GM12874 (cell line): ENCODE results near the gene CENPP.

Source experiments
- CTCF ChIP-seq: IDR thresholded peaks from 2 replicates; pipeline ENCODE4 v1.5.1; 2011; ENCODE audit warnings: low read depth, mild to moderate bottlenecking, control low read depth, low read length, moderate library complexity; ENCODE audit not compliant: insufficient read depth

The CENPP gene

DNA sequence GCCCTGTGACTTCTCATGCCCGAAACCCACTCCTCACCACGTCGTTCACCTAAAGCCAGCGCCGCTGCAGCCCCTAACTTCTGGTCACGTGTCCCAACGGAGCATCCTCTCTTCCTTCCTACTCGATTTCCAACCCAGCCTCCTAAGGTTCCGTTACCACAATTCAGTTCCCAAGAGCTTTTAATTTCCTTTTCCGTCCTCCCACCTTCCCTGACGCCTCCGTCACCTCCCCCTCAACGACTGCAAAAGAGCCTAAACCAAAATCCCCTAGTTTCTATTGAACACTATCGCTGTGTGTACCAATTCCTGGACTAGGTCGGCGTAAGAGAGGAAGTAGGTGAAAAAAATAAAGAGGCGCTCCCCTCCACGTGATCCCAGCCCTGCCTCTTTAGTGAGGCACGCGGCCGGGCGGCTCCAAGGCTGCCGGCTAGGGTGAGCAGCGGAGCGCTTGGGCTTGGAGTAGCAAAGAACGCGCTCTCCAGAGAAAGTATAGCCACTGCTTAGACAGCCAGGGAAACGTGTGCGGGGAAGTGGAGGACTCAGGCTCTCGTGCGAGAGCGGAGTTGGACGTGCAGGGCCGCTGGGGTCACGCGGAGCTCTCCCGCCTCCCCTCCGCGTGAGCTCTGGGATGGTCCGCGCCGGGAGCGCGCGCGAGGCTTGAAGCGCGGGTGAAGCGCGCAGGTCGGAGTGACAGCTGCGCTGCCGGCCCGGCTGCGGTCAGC, at the start of gene CENPP, which contains the start of gene NOL8:
TSS of gene CENPP (plus strand) at position 685 of the 722 bp plus-strand sequence.
TSS of gene NOL8 (minus strand) at position 82 of the 722 bp plus-strand sequence. CDS start 1,189 bp downstream, outside the sequence.
- no peak for TF ChIP-seq CTCF

GRCh38 chr9:92276331-92277032, 49.3 kb upstream of the CENPP start:
- TF ChIP-seq CTCF = no peak

DNA sequence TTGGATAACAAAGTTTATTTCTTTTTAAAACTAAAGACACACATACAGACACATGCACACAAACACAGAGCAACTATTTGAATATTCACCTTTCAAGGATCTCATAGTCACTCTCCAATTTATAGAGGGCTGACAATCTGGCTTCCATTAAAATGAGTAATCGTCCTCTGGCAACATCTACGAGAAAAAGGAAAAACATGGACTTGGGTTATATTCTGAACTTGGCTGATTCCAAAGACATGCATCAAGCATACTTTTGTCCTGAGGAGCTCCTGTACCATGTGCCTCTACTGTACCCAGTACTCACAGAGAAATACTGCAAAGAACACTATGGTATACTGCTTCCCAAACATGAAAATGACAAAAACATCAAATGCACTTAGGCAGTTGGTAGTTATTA, 47.6 kb upstream of the CENPP start:
- TF ChIP-seq CTCF = no peak

DNA sequence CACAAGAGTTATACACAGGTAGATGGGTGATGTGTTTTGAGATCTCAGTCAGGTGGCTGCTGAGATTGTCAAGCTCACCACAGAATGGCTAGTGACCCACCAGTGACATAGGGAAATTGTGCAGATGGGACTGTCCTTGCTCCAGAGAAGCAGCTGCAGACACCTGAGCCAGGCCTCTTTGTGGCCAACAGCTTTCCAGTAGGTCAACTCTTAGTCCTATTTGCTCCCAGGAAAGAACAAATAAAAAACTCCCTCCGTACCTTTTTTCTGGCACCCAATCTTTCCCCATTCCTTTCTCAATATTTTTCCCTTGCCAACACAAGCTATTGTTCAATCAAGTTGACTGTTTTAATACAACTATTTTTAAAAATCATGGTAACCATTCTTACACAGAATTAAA, 46.5 kb upstream of the CENPP start:
- TF ChIP-seq CTCF = no peak

DNA sequence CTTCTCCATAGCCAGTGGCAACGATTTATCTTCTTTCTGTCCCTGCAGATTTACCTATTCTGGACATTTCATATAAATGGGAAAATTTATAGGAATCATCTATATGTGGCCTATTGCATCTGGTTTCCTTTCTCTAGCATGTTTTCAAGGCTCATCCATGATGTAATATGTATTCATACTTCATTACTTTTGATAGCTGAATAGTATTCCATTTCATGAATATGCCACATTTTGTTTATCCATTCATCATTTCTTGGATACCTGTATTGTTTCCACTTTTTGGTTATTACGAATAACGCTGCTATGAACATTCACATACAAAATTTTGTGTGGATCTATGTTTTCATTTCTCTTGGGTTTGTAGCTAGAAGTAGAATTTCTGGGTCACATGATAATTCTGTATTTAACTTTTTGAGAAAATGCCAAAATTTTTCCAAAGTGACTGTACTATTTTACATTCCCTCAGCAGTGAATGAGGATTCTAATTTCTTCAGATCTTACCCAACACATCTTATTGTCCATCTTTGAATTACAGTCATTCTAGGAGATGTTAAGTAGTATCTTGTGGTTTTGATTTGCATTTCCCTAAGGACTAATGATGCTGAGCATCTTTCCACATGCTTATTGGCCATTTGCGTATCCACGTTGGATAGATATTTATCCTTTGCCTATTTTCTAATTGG, 35.9 kb upstream of the CENPP start:
- no peak for TF ChIP-seq CTCF

DNA sequence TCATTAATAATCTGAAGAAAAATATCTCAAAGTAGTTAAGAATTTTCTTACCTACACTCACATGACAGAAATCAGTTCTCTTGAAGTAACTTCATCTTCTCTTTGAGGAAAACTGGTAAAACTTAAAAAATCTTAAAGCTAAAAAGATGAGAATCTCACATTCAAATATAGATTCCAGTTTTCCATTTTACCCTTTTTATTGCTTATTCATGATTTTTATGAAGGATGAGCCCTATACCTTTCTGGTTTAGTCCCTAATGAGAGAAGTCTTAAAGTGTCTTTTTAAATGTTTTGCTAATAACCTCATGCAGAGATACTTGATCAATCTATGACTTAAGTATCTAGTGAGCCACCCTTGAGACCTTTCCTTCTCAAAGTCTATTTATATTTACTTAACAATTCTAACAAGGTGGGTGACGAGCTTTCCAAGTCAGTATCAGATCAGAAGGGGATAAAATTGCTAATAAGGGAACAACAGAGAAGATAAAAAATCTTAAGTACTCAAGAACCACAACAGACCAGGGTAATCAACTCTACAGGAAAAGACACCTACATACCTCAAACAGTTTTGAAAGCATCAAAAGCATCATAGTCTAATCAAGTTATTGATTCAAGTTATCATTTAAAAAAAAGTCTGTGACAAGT, 34.8 kb upstream of the CENPP start:
- TF ChIP-seq CTCF = no peak

GRCh38 chr9:92291577-92291976, 34.2 kb upstream of the CENPP start:
- no peak for TF ChIP-seq CTCF
